Choroid plexus epithelial cell (primary cell): ENCODE results near the gene DPP9.
"Not testable (repeated sequence)": the region's sequence is repeated elsewhere in the genome, so short reads cannot be mapped to it uniquely, and the experiment has no call there.

ENCODE experiments used
- DNase-seq: peaks from one replicate; pipeline ENCODE4 v3.0.0-alpha.2; 2010; ENCODE audit warnings: low read depth
- H3K4me3 ChIP-seq: 2 replicates; pipeline ENCODE4 v1.5.1; 2011; ENCODE audit warnings: low read depth, mild to moderate bottlenecking, control low read depth, low read length, moderate library complexity
- CTCF ChIP-seq: conservative IDR thresholded peaks from 2 replicates; pipeline ENCODE4 v1.5.1; 2011; ENCODE audit warnings: low read depth, mild to moderate bottlenecking, control low read depth, inconsistent platforms, low read length, moderate library complexity

The DPP9 gene

GRCh38 chr19:4717966-4718701 lies 5.5 kb downstream of the DPP9 start:
- H3K4me3 ChIP-seq, result no peak overlapping the region
- no peak for DNase-seq
- no peak for TF ChIP-seq CTCF

GRCh38 chr19:4717191-4717965 lies 6.3 kb downstream of the DPP9 start:
- peak overlapping the region; percentile 14 for H3K4me3 ChIP-seq
- no peak for TF ChIP-seq CTCF
- DNase-seq, result peak; percentile 97

- DNase-seq, result no peak
- TF ChIP-seq CTCF, result no peak
- no peak overlapping the region for H3K4me3 ChIP-seq
Measured at GRCh38 chr19:4715529-4716221, 8.0 kb downstream of the DPP9 start.

GRCh38 chr19:4715178-4715528 lies 8.5 kb downstream of the DPP9 start:
- not testable (repeated sequence) for DNase-seq

GRCh38 chr19:4714016-4714415 lies 9.6 kb downstream of the DPP9 start:
- DNase-seq, result no peak
- no peak overlapping the region for H3K4me3 ChIP-seq
- no peak for TF ChIP-seq CTCF

More at GRCh38 chr19:4715178-4715528, 8.5 kb downstream of the DPP9 start:
- not testable (repeated sequence) for H3K4me3 ChIP-seq

- peak; percentile 95 for DNase-seq
- no peak for TF ChIP-seq CTCF
- no peak overlapping the region for H3K4me3 ChIP-seq
Measured at GRCh38 chr19:4713384-4713951, 10.2 kb downstream of the DPP9 start.

GRCh38 chr19:4712771-4713170 lies 10.9 kb downstream of the DPP9 start:
- no peak for TF ChIP-seq CTCF
- H3K4me3 ChIP-seq, result no peak overlapping the region
- no peak for DNase-seq
